Kasumi-1 (cell line): Measurements from ENCODE around the gene CYP20A1.
A peak's percentile ranks its signal among the peaks of the same experiment; 100 is the strongest.
"Not testable (repeated sequence)": the region's sequence is repeated elsewhere in the genome, so short reads cannot be mapped to it uniquely, and the experiment has no call there.

ENCODE experiments used
- DNase-seq, 2 experiments: peaks; one replicate each; lab custom pipeline; 2025; lab: John Stamatoyannopoulos, UW

Gene CYP20A1

DNA sequence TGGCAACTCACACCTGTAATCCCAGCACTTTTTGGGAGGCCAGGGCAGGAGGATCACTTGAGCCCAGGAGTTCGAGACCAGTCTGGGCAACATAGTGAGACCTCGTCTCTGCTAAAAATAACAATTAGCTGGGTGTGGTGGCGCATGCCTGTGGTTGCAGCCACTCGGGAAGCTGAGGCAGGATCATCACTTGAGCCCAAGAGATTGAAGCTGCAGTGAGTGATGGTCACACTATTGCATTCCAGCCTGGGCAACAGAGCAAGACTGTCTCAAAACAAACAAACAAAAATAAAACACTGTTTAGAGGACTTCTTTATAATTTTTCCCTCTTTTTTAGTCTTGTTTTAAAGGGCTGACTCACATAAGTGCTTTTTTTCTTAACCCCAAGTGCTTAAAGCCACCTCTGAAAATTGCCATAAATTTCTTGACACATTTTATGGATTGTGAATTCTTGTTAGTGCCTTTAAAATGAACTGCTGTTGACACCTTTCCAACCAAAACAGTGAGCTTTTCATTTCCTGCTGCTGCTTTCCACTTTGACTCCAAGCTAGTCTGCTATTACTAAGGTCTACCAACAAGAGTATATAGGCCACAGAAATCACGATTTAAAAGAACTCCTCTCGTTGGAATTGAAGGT is 41.7 kb downstream of the CYP20A1 start:
- DNase-seq, result no peak

DNA sequence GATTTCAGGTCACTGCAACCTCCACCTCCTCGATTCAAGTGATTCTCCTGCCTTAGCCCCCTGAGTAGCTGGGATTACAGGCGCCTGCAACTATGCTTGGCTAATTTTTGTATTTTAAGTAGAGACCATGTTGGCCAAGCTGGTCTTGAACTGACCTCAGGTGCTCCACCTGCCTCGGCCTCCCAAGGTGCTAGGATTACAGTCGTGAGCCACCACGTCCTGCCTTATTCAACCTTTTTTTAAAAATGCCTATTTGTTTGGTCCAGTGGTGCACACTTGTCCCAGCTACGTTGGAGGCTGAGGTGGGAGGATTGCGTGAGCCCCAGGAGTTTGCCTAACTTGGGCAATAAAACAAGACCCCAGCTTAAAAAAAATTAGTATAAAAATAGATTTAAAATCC is 43.3 kb downstream of the CYP20A1 start:
- DNase-seq, result no peak

DNA sequence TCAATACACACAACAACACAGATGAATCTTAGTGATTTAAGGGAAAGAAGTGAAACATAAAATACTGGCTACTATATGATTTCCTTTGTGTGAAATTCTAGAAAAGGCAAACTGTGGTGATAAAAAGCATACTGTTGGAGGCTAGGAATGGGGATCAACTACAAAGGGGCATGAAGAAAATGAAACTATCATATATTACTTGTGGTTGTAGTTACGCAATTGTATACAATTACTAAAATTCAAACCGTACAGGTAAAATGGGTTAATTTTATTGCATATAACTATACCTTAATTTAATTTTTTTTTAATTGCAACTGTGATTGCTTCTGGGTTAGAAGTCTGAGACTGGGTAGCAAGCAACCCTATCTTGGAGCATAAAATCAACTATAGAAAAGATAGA is 47.7 kb downstream of the CYP20A1 start:
- no peak for DNase-seq

DNA sequence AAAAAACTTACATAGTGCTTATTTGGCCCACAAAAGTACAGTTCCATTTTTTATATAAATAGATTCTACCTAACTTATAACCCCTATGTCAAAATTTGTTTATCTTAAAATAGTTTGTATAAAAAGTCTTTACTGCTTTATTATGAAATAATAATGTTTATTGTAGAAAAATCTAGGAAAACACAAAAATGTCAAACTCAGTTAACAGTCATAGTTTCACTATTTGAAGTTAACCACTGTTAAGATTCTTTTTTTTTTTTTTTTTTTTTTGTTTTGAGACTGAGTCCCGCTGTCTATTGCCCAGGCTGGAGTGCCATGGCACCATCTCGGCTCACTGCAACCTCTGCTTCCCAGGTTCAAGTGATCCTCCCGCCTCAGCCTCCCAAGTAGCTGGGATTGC is 62.8 kb downstream of the CYP20A1 start:
- no peak for DNase-seq

DNA sequence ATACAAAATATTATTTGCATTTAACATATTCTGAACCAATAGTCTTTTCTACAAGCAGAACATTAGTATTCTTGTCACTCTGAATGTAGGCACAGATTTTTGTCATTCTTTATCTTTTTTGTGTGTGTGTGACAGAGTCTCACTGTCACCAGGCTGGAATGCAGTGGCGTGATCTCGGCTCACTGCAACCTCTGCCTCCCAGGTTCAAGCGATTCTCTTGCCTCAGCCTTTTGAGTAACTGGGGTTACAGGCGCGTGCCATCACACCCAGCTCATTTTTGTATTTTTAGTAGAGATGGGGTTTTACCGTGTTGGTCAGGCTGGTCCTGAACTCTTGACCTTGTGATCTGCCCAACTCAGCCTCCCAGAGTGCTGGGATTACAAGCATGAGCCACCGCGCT is 63.8 kb downstream of the CYP20A1 start:
- DNase-seq, result not testable (repeated sequence)

DNA sequence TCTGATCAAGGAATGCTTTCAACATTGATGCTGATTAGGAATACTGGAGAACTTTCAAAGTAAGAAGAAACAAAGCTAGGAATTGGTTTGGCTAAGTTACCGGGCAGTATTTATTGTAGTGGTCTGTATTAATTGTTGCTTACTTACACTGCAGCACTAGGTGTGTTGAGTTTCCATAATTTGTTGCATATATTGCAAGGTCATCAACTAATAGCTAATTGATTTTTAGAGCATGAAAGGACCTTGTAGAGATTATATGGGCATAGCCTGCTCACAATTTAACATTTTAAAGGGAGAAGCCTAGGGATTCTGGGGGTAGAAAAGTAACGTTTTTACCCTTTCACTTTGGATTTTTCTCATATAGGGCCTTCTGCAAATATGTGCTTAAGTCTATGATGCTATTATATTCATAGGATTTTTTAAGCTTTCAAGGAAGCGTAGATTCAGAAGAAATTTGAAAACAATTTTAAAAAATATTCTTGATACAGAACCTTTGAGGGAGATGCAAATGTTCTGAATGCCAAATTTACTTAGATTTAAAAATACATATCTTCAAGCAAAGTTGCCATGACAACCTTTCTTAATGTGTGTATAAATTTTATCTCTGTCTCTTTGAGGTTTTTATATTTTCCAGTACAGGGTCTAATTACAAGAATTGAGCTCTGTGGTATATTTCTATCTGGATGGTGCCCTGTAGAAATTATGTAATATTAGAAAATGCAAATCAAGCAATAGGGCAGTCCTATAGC is 72.0 kb downstream of the CYP20A1 start:
- no peak for DNase-seq

DNA sequence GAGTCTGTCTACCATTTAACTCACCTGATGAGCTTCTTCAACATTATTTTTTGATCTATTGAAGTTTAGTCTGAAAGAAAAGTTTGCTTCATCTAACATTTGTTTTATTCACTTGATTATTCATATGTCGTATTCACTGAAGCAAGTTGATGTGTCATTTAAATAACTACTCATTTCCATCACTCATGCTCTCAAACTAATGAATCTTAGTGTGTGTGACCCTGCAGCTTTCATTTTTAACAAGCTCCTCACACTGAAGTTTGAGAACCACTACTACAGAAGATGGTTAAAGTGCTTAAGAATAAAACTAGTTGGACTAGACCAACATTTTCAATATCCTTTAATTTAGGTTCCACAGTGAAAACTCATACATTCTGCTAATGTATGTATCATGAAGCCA is 87.5 kb downstream of the CYP20A1 start:
- DNase-seq, result no peak

DNA sequence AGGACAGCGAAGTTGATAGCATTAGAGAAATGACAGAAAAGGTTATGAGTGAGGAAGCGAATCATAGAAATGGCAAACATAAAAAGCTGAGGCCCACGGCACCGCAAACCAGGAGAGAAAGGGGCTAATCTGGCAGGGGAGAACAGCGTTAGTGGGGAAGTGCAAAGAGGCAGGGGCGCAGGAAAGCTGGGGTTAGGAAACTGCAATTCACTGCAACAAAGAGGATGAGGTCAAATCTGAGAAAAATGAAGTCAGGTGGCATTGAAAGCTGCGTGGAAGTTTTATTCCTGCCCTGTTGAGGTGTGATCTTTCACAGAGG is 88.7 kb downstream of the CYP20A1 start:
- peak; percentile 68 to 76 for DNase-seq

DNA sequence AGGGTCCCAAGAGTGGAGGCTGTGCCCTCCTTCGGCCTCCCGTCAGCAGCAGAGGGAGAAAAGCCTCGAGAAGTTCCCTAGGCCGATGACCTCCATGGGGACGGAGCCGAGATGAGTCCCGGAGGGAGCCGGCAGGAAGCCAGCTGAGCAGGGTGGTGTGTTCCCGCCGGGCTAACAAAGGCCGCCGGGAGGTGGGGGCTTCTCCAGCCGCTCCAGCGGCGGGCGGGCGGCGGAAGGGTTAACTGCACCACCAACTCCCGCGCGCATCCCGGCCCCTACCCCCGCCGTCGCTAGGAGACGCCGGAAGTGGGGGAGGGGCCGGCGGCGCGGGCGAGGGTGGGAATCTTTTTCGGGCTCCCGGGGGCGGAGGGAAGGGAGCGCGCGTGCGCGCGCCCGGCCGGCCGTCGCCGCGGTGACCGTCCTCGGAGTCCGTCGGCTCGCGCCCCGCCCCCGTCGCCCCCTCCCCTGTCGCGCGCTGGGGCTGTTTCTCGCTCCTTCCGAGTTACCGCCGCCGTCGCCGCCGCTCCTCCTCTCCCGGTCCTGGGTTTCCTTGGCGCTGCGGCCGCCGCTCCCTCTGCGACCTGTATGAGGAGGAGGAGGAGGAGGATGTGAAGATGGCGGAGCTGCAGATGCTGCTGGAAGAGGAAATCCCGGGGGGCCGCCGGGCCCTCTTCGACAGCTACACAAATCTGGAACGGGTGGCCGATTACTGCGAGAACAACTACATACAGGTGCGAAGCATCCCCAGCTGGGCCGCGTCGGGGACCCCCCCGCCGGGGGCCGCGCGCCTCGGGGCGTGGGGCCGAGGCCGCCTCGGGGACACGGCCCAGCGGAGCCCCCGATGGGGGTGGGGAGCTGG is 89.3 kb downstream of the CYP20A1 start, which contains the start of gene ABI2:
TSS of gene ABI2 (plus strand) at position 494 of the 859 bp plus-strand sequence. CDS start at position 615, 121 bp downstream.
- DNase-seq, result peak; percentile 81 to 88

DNA sequence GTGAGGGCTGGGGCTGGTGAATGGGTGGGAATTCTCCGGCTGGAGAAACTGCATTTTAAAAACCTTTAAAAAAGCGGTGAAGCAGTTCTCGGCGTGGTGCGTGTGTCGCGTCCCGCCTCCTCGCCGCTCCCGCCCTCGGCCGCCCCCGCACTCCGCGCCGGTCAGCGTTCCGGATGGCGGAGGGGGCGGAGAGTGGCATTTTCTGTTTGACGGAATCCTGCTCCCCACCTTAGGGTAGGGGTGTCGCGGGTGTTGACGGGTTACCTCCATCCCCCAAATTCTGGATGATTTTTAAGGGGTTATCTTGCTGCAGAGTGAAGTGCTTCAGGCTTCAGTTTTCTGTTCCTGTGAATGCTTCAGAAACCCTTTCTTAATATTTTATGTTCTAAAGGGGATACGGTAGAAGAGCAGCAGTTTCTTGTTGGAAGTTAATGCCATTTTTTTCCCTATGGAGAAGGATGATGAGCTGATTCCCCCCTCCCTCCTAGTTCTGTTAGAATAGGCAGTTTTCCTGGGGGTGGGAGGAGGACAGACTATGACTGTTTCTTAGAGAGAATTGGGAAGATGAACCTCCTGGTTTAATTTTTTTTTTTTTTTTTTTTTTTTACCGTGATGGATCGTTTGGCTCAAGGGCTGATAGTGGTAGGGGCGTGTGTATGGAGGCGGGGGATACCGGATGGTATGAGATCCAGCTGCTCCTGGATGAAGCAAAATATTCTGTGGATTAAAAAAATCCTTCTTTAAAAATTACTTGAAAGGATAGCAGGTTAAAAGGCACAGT is 90.1 kb downstream of the CYP20A1 start:
- DNase-seq, result peak; percentile 59 to 67

DNA sequence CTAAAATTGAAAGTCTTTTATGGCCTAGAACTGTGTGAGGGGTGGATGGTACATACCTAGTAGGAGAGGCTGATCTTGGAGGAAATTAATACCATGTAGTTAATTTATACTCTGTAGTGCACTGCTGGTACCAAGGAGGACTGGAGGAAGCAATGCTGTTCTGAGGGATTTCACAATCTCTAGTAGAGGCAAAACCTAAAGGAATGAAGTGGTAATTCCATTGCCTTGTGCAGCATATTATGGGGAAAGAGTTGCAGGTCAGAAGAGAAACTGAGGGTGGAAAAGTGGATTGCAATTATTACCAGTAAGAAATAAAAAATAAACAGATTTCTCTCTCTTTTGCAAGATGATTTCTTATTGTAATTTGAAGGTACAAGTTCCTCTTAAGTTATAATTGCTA is 91.6 kb downstream of the CYP20A1 start:
- peak; percentile 18 to 33 for DNase-seq

DNA sequence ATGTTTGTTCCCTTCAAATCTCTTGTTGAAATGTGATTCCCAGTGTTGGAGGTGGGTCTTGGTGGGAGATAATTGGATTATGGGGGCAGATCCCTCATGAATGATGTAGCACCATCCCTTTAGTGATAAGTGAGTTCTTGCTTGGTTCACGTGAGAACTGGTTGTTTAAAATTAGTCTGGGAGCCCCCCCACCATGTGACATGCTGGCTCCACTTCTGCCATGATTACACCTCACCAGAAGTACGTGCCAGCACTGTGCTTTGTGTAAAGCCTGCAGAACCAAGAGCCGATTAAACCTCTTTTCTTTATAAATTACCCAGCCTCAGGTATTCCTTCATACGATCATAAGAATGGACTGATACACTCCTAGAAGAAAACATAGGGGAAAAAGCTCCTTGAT is 99.5 kb downstream of the CYP20A1 start:
- DNase-seq, result no peak

DNA sequence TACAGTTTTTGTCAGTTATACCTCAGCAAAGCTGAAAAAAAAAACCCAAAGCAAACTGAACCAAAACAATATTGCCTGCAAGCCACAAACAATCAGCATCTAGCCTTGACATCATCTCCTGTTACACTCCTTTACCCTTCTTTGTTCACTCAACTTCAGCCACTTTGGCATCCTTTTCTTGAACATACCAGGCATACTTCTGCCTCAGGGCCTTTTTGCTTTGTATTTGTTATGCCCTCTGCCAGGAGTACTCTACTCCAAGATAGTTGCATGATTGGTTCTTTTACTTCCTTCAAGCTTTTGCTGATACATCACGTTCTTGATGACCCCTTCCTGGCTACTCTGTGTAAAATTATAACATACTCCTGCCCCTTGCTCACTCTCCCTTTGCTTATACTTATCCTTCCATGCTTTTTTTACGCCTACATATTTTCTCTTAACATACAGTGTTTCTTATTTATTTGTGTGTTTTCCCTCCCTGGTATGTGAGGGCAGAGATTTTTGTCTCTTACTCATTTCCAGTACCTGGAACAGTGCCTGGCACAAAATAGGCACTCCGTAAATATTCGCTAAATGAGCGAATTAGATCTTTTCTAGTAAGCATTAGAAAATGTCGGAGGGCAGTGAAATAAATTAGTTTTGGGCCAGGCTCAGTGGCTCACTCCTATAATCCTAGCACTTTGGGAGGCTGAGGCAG is 102.1 kb downstream of the CYP20A1 start:
- DNase-seq, result no peak

DNA sequence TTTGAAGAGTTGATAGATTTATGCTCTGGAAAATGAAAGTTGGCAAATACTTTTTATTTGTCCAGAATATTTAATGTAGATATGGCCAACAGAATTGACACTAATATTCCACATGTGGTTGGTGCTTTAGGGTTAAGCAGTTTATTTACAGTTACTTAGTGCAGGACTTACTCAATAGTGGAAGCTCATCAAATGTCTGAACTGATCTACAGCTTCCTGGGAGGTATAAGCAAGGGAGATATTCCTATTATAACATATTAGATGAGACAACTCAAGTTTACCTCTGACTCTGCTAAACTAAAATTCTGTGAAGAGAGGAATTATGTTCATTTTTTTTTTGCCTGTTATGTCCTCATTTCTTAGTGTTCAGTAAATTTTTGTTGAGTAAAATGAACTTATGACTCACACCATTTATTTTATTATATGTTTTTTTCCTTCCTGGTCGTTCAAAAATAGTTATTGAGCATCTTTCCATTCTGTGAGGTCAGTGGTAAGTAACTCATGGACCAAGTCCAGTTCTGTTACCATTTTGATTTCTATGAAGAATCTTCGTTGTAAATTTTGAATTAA is 103.0 kb downstream of the CYP20A1 start:
- DNase-seq, result no peak

DNA sequence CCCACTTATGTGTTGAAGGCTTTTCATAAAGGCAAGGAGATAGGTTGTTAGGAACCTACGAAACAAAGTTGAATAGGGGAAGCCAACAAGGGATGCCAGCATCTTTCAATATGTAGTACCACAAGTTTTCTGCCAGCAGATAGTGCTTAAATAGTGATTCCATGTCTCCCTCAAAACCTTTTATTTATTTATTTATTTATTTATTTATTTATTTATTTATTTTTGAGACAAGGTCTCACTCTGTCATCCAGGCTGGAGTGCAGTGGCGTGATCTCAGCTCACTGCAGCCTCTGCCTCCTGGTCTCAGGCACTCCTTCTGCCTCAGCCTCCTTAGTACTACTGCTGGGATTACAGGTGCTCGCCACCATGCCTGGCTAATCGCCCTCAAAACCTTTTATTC is 103.6 kb downstream of the CYP20A1 start:
- DNase-seq, result not testable (repeated sequence)

DNA sequence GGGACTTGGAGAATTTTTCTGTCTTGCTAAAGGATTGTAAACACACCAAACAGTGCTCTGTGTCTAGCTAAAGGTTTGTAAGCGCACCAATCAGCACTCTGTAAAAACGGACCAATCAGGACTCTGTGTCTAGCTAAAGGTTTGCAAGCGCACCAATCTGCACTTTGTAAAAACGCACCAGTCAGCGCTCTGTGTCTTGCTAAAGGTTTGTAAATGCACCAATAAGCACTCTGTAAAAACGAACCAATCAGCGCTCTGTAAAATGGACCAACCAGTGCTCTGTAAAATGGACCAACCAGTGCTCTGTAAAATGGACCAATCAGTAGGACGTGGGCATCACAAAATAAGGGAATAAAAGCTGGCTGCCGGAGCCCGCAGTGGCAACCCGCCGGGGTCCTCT is 105.8 kb downstream of the CYP20A1 start:
- no peak for DNase-seq

DNA sequence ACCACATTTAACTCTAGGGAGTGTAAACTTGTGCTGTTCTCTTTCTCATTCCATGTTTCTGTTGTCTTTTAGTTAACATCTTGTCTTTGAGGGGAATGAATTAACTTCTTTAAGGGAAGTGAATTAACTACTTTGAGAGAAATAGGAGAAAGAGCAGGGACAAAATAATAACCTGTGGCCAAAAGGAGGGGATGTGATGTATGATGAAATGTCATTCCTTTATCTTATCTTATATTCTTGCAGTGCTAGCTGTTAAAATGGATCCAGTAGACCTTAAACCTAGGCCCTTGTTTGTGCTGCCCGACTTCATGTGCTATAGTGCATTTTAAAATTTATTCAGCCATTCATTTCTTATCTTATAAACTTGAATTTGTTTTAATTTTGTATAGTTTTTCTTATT is 107.8 kb downstream of the CYP20A1 start:
- DNase-seq, result no peak

DNA sequence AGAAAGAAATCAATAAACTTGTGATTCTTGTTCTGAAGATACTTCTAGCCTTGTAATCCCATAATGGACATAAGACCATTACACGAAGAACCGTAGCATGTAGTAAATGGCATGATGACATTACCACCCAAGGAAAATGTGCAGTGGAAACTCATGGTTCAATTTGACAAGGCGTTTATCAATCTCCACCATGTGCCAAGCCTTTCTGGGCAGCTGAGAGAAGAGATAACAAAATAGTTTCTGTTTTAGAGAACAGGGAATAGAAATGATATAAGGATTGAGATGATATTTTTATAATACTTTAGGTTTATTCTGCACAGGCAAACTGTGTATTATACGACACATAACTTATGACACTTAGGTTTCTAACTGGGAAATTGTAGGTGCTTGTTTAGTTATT is 108.6 kb downstream of the CYP20A1 start:
- no peak for DNase-seq

DNA sequence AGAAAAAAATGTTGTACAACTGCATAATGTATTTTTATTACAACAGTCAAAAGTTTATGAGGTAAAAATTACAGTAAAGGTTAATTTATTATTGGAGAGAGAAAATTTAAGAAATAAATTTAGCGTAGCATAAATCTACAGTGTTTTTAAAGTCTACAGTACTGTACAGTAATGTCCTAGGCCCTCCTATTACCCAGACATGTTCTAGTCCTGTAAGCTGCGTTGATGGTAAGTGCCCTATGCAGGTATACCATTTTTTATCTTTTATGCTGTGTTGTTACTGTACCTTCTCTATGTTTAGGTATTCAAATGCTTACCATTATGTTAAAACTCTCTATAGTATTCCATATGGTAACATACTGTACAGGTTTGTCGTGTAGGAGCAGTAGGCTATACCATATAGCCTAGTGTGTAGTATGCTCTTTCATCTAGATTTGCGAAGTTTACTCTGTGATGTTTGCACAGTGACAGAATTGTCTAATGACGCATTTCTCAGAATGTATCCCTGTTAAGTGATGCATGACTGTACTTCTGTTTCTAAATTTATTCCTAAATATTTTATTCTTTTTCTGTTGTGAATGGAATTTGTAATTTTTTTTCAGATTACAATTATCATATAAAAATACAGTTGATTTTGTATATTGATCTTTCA is 113.9 kb downstream of the CYP20A1 start:
- no peak for DNase-seq

DNA sequence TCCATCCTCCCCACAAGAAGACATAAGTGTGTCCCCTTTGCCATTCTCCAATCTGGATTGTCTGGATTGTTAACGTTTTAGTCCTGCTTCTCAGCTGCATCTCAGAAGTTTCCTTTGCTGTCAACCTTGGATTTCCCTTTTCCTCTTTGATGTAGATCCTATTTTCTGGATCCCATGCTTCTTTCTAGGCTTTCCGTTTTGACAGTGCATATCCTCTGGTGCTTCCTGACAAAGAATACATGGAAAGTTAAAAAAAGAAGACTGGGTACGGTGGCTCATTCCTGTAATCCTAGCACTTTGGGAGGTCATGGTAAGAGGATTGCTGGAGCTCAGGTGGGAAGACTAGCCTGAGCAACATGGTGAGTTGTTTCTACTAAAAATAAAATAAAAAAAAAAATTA is 116.1 kb downstream of the CYP20A1 start:
- no peak for DNase-seq
